ENCODE data around the gene SRXN1.

SRXN1 gene

GRCh38 chr20:634148-634925, 18.7 kb downstream of the SRXN1 start:
- FAIRE-seq: no peak

GRCh38 chr20:631101-631500, 21.9 kb downstream of the SRXN1 start:
- FAIRE-seq: no peak

- FAIRE-seq: no peak
Observed at GRCh38 chr20:626579-626978, 26.4 kb downstream of the SRXN1 start.

- no peak for FAIRE-seq
Observed at GRCh38 chr20:625360-625932, 27.6 kb downstream of the SRXN1 start.

GRCh38 chr20:623704-624103, 29.3 kb downstream of the SRXN1 start:
- no peak for FAIRE-seq

- no peak for FAIRE-seq
Observed at GRCh38 chr20:623021-623420, 30.0 kb downstream of the SRXN1 start.

GRCh38 chr20:622161-622560, 30.8 kb downstream of the SRXN1 start:
- no peak for FAIRE-seq

GRCh38 chr20:621125-621756, 31.8 kb downstream of the SRXN1 start:
- no peak for FAIRE-seq

- FAIRE-seq: no peak
Observed at GRCh38 chr20:620246-620645, 32.8 kb downstream of the SRXN1 start.

GRCh38 chr20:618980-619379, 34.0 kb downstream of the SRXN1 start:
- FAIRE-seq: no peak

GRCh38 chr20:617934-618690, 34.9 kb downstream of the SRXN1 start:
- no peak for FAIRE-seq

GRCh38 chr20:615514-615913, 37.5 kb downstream of the SRXN1 start:
- no peak for FAIRE-seq

- FAIRE-seq: no peak
Observed at GRCh38 chr20:611843-612185, 41.2 kb downstream of the SRXN1 start.

- no peak for FAIRE-seq
Observed at GRCh38 chr20:611047-611842, 41.8 kb downstream of the SRXN1 start.

- no peak for FAIRE-seq
Observed at GRCh38 chr20:610130-611046, 42.6 kb downstream of the SRXN1 start, which contains the start of gene TCF15. Gene TCF15 (minus strand): TSS chr20:610309. CDS start chr20:610237, 72 bp downstream.

- no peak for FAIRE-seq
Observed at GRCh38 chr20:609371-609964, 43.5 kb downstream of the SRXN1 start.

- no peak for FAIRE-seq
Observed at GRCh38 chr20:608970-609369, 44.0 kb downstream of the SRXN1 start.

GRCh38 chr20:607476-607875, 45.5 kb downstream of the SRXN1 start:
- FAIRE-seq: no peak

GRCh38 chr20:605237-605636, 47.8 kb downstream of the SRXN1 start:
- FAIRE-seq: no peak

- no peak for FAIRE-seq
Observed at GRCh38 chr20:603116-603640, 49.8 kb downstream of the SRXN1 start.

Data from islet of Langerhans (tissue), 1 donor.